ENCODE measurements around the gene PCDH9.

Gene PCDH9

GRCh38 chr13:67155898-67156722 lies 74.0 kb downstream of the PCDH9 start:
- no peak for DNase-seq

GRCh38 chr13:67152085-67152484 lies 78.1 kb downstream of the PCDH9 start:
- no peak for DNase-seq

DNA sequence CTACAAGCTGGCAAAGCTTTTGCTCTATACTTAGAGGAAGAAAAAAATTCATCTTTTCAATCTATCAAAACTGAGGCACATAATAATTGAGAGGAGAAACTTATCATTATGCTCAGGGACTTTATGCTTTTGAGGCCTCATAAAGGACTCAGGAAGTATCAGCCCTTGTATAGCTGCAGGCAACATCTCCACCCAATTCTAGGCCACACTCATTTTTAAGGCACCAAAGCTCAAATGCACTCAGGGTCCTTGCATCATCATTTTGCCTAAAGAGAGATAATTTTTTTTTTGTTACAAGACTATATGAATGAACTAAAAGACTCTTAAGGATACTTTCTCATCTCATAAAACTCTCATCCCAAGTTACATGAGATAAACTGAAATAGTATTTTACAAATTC lies 78.5 kb downstream of the PCDH9 start:
- no peak for DNase-seq

GRCh38 chr13:67150608-67151007 lies 79.5 kb downstream of the PCDH9 start:
- DNase-seq, result no peak

GRCh38 chr13:67148161-67148571 lies 82.0 kb downstream of the PCDH9 start:
- DNase-seq, result no peak

GRCh38 chr13:67147342-67148133 lies 82.6 kb downstream of the PCDH9 start:
- peak; percentile 27 for DNase-seq

- no peak for DNase-seq
Measured at GRCh38 chr13:67146523-67147130, 83.5 kb downstream of the PCDH9 start.

- no peak for DNase-seq
Measured at GRCh38 chr13:67145950-67146349, 84.2 kb downstream of the PCDH9 start.

DNA sequence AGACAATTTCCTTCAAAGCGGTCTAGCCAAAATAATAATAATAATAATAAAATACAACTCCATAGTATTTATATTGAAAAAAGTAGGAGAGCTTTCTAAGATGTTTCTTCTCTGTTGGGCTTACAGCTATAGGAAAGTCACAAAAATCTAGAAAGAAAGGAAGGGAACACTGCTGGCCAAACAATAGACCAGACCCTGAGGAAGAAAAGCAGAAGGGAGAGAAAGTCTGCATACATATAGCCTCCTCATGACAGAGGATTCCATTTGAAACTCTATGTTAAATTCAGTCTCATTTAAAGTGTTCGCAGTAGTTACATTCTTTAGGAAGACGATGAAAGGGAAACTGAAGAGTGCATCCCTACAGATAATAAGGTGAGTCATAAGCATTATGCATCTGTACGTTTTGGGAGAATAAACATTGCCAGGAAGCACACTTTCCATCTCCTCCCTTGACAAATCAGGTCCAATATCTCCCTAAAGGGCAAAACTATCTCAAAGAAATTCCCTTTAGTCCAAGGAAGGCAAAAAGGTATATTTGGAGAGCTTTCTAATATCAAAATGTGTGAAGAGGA lies 86.5 kb downstream of the PCDH9 start:
- DNase-seq, result no peak

DNA sequence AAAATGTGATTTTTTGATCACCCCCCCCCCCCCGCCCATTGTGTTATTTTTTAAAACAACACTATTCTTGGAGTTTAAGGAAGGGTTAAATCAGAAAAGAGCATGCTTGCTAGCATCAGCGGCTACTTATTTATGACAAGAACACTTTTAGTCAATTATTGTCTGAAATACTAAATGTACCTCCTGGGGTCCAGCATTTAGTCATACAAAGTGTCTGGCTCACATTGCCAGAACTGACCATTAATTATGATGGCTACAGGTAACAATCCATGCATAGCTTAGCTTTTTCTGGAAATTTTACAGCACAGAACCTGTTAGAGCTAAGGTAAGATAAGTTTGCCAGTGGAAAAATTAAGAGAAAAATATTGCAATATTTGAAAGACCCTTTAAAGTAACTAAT lies 90.1 kb downstream of the PCDH9 start:
- no peak for DNase-seq

GRCh38 chr13:67139551-67139950 lies 90.6 kb downstream of the PCDH9 start:
- no peak for DNase-seq

- no peak for DNase-seq
Measured at GRCh38 chr13:67138970-67139369, 91.2 kb downstream of the PCDH9 start.

DNA sequence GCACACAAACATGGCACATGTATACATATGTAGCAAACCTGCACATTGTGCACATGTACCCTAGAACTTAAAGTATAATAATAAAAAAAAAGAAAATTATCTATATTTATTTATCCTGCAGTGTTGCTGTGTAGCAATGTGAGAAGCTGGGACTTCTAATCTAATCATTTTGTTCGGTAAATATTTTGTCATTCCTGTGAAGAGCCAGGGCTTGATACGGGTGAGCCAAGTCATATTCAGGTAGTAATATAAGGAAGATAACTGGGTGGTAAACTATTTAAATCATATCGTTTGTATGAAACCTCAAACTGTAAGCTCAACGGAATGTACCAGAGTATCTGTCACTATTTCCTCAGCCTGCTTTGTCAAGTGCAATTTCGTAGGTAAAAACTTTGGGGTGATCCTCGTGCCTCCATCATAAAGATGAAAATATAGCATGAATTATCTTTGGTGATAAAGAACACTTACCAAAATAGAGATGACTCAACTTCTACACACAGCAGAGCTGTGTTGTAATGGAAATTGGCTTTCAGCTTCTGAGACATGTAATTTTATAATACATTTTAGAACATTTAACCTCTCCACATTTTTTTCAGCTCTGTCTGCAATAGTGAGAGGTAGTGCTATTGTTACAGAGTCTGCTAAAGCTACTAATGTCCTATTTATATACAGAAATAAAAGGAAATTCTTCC lies 92.9 kb downstream of the PCDH9 start:
- no peak for DNase-seq

GRCh38 chr13:67136157-67136556 lies 94.0 kb downstream of the PCDH9 start:
- DNase-seq, result no peak

GRCh38 chr13:67135356-67135755 lies 94.8 kb downstream of the PCDH9 start:
- DNase-seq, result no peak

- DNase-seq, result no peak
Measured at GRCh38 chr13:67134417-67135129, 95.6 kb downstream of the PCDH9 start.

- no peak for DNase-seq
Measured at GRCh38 chr13:67133476-67133875, 96.7 kb downstream of the PCDH9 start.

DNA sequence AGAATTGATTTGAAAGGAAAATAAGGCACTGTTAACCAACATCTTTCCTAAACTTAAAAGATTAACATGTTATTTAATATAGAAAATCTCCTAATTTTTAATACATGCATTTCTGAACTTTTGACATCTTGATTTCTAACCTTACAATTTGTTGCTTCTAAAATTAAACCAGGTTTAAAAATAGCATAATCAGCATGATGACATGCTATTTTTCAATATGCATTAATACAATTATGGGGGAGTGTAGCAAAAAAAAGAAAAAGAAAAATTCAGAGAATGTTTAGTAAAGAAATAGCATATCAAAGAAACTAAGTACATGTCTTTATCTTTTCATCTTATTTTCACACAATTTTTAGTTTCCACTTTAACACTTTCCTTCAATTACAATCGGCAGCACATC lies 98.7 kb downstream of the PCDH9 start:
- no peak for DNase-seq

DNA sequence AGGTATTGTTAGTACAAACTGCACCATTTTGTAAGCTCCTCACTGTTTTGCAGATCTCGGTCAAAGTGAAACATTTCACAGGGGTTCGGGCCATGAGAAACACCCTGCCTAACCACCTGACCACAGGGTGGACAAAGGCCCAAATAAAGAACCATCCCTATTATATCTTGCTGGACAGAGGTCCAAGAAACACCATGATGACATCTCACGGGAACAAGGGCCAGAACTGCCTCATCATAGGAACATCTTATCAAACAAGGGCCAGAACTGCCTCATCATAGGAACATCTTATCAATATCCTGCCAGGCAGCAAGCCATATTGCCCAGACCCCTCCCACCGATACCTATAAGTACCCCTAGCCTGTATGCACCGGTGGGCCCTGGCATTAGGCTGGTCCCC lies 99.7 kb downstream of the PCDH9 start:
- DNase-seq, result no peak

GRCh38 chr13:67128136-67128535 lies 102.0 kb downstream of the PCDH9 start:
- no peak for DNase-seq

DNA sequence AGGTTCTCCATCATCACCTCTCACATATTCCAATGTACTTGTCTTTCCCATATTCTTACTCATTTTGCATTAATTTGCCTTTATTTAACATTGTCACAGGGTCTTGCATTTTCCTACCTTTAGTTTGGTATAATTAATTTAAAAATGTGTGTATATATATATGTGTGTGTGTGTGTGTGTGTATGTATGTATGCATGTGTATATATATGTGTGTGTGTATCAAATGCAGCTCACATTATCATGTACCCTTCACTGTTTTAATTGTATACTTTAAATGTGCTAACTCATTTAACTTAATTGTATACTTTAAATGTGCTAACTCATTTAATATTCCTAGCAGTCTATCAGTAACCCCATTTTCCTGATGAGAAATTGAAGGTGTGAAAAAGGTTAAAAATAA lies 104.5 kb downstream of the PCDH9 start:
- DNase-seq, result no peak

DNA sequence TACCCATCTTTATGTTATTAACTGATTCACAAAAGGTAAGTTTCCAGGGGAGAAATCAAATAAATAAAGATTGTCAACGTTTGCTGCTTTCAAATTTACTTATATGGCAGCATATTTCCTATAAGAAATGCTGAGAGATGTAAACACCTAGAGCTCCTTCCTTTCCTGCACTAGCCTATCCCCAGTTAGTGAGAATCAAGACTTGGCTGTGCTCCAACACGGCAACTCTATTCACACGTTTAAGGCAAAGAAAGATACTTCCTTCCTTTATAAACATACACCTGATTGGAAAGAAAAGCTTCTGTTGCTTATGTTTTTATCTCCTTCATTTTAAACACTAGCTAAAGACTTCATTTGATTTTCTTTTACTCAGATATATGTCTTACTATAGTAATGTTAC lies 107.0 kb downstream of the PCDH9 start:
- DNase-seq, result no peak
